Measurements from ENCODE around the gene REEP2.

- TF ChIP-seq CTCF (IDR thresholded peaks at IDR 0.05): no peak
- TF ChIP-seq POLR2A (IDR thresholded peaks at IDR 0.05): no peak
- no peak for TF ChIP-seq POLR2AphosphoS5 (IDR thresholded peaks at IDR 0.05)
These were observed 20.0 kb downstream of the REEP2 start for GRCh38 chr5:138458856-138459255.
